H9 (cell line): Measurements from ENCODE around the gene MRPL53. TPM values are rescaled to one million over a fixed set of nuclear protein-coding genes. Genes with fewer than 3 reads are reported as not detected.

Source experiments
- DNase-seq: peaks from one replicate; pipeline ENCODE4 v3.0.0-alpha.2; 2017
- H2AFZ ChIP-seq: one replicate; pipeline ENCODE4 v1.6.1; 2013; ENCODE audit warnings: mild to moderate bottlenecking, low read length, control low read depth, moderate library complexity
- H2AK5ac ChIP-seq: 2 replicates; pipeline ENCODE4 v1.6.1; 2013; ENCODE audit warnings: low read length, control low read depth, mixed read lengths; ENCODE audit not compliant: insufficient read length
- H2BK120ac ChIP-seq: one replicate; pipeline ENCODE4 v1.6.1; 2013; ENCODE audit warnings: low read depth, mild to moderate bottlenecking, low read length, control low read depth, inconsistent platforms; ENCODE audit not compliant: poor library complexity, severe bottlenecking
- H2BK12ac ChIP-seq: 2 replicates; pipeline ENCODE4 v1.6.1; 2013; ENCODE audit warnings: low read length, control low read depth, mixed read lengths, low read depth; ENCODE audit not compliant: insufficient read length
- H2BK15ac ChIP-seq: 2 replicates; pipeline ENCODE4 v1.6.1; 2013; ENCODE audit warnings: low read depth, low read length, control low read depth
- H2BK20ac ChIP-seq: one replicate; pipeline ENCODE4 v1.6.1; 2013; ENCODE audit warnings: low read depth, mild to moderate bottlenecking, low read length, control low read depth, inconsistent platforms; ENCODE audit not compliant: poor library complexity, severe bottlenecking
- H2BK5ac ChIP-seq: 2 replicates; pipeline ENCODE4 v1.6.1; 2013; ENCODE audit warnings: low read length, control low read depth, mixed read lengths; ENCODE audit not compliant: insufficient read length
- H3K14ac ChIP-seq: 2 replicates; pipeline ENCODE4 v1.6.1; 2013; ENCODE audit warnings: low read length, control low read depth; ENCODE audit not compliant: insufficient read depth
- H3K18ac ChIP-seq: 2 replicates; pipeline ENCODE4 v1.6.1; 2013; ENCODE audit warnings: low read depth, mild to moderate bottlenecking, mixed read lengths, low read length, control low read depth; ENCODE audit not compliant: insufficient read length
- H3K23ac ChIP-seq: 2 replicates; pipeline ENCODE4 v1.6.1; 2013; ENCODE audit warnings: low read length, control low read depth, mixed read lengths, low read depth; ENCODE audit not compliant: insufficient read length
- H3K23me2 ChIP-seq: 2 replicates; pipeline ENCODE4 v1.6.1; 2013; ENCODE audit warnings: low read depth, mild to moderate bottlenecking, mixed read lengths, low read length, control low read depth; ENCODE audit not compliant: insufficient read length, poor library complexity, severe bottlenecking
- H3K27ac ChIP-seq: 2 replicates; pipeline ENCODE4 v1.5.1; 2013; ENCODE audit warnings: low read length, control low read depth, mixed read lengths, low read depth; ENCODE audit not compliant: insufficient read length
- H3K27me3 ChIP-seq: 2 replicates; pipeline ENCODE4 v1.6.1; 2013; ENCODE audit warnings: low read length, control low read depth, inconsistent platforms; ENCODE audit not compliant: insufficient read depth
- H3K4ac ChIP-seq: 2 replicates; pipeline ENCODE4 v1.6.1; 2013; ENCODE audit warnings: low read depth, mild to moderate bottlenecking, control low read depth, inconsistent platforms, low read length, moderate library complexity
- H3K4me1 ChIP-seq: 2 replicates; pipeline ENCODE4 v1.6.1; 2013; ENCODE audit warnings: low read length, control low read depth, inconsistent platforms; ENCODE audit not compliant: insufficient read depth
- H3K4me2 ChIP-seq: 2 replicates; pipeline ENCODE4 v1.6.1; 2013; ENCODE audit warnings: low read length, control low read depth, mixed read lengths; ENCODE audit not compliant: insufficient read length, insufficient read depth
- H3K56ac ChIP-seq: 2 replicates; pipeline ENCODE4 v1.6.1; 2013; ENCODE audit warnings: low read depth, mild to moderate bottlenecking, mixed read lengths, low read length, control low read depth; ENCODE audit not compliant: insufficient read length
- H3K79me1 ChIP-seq: 2 replicates; pipeline ENCODE4 v1.6.1; 2013; ENCODE audit warnings: low read depth, mild to moderate bottlenecking, moderate library complexity, low read length, control low read depth, inconsistent platforms; ENCODE audit not compliant: insufficient read depth, poor library complexity, severe bottlenecking
- H3K79me2 ChIP-seq: 2 replicates; pipeline ENCODE4 v1.6.1; 2013; ENCODE audit warnings: low read length, control low read depth, inconsistent platforms; ENCODE audit not compliant: insufficient read depth
- H3K9ac ChIP-seq: 2 replicates; pipeline ENCODE4 v1.6.1; 2013; ENCODE audit warnings: low read length, control low read depth, mixed read lengths; ENCODE audit not compliant: insufficient read length; ENCODE audit errors: extremely low read depth
- H3K9me3 ChIP-seq: one replicate; pipeline ENCODE4 v1.6.1; 2013; ENCODE audit warnings: low read depth, low read length, inconsistent platforms; ENCODE audit not compliant: control insufficient read depth
- H3T11ph ChIP-seq: one replicate; pipeline ENCODE4 v1.6.1; 2013; ENCODE audit warnings: mild to moderate bottlenecking, low read length, control low read depth, inconsistent platforms
- H4K20me1 ChIP-seq: one replicate; pipeline ENCODE4 v1.6.1; 2013; ENCODE audit not compliant: control insufficient read depth, insufficient read length, insufficient read depth
- H4K5ac ChIP-seq: 2 replicates; pipeline ENCODE4 v1.6.1; 2013; ENCODE audit warnings: low read depth, mild to moderate bottlenecking, mixed read lengths, low read length, control low read depth; ENCODE audit not compliant: insufficient read length
- H4K8ac ChIP-seq: replicated peaks from 2 replicates; pipeline ENCODE4 v1.6.1; 2013; ENCODE audit warnings: low read length, control low read depth, mixed read lengths, low read depth; ENCODE audit not compliant: insufficient read length
- H4K91ac ChIP-seq: 2 replicates; pipeline ENCODE4 v1.6.1; 2013; ENCODE audit warnings: low read depth, mild to moderate bottlenecking, moderate library complexity, mixed read lengths, low read length, control low read depth; ENCODE audit not compliant: insufficient read length
- H3K27ac Mint-ChIP-seq, 3 experiments: 2 replicates in 2 of 3; 3 replicates in 1 of 3; pipeline ENCODE4 v1.8.0; 2020 to 2021; ENCODE audit warnings: mixed read lengths in 3 of 3, mild to moderate bottlenecking in 1 of 3, moderate library complexity in 1 of 3
- H3K27me3 Mint-ChIP-seq: 2 replicates; pipeline ENCODE4 v1.8.0; 2021; ENCODE audit warnings: low read depth, mild to moderate bottlenecking, moderate library complexity, mixed read lengths
- H3K36me3 Mint-ChIP-seq, 3 experiments: 2 replicates in 2 of 3; 3 replicates in 1 of 3; pipeline ENCODE4 v1.8.0; 2020 to 2021; ENCODE audit warnings: low read depth in 3 of 3, mixed read lengths in 3 of 3; ENCODE audit not compliant: insufficient read depth in 1 of 3
- H3K4me1 Mint-ChIP-seq, 2 experiments: 2 replicates each; pipeline ENCODE4 v1.8.0; 2020; ENCODE audit warnings: mixed read lengths in 2 of 2
- H3K4me3 Mint-ChIP-seq, 2 experiments: 2 replicates in 1 of 2; 3 replicates in 1 of 2; pipeline ENCODE4 v1.8.0; 2020 to 2021; ENCODE audit warnings: mild to moderate bottlenecking in 2 of 2, mixed read lengths in 2 of 2, moderate library complexity in 1 of 2
- H3K9me3 Mint-ChIP-seq, 2 experiments: 2 replicates in 1 of 2; 3 replicates in 1 of 2; pipeline ENCODE4 v1.8.0; 2020; ENCODE audit warnings: mild to moderate bottlenecking in 2 of 2, mixed read lengths in 2 of 2, moderate library complexity in 1 of 2
- CTCF ChIP-seq: fragments of 200-600 bp; sonication (generic); conservative IDR thresholded peaks from 3 replicates; pipeline ENCODE4 v1.8.0; 2021; ENCODE audit warnings: antibody characterized with exemption, mild to moderate bottlenecking
- WGBS: extraction: QIAGEN DNeasy Blood & Tissue Kit; methylation state at CpG from one replicate; pipeline ENCODE4 v1.1.7; 2013; ENCODE audit warnings: missing lambda C conversion rate, low lambda C conversion rate, mixed read lengths; ENCODE audit not compliant: insufficient read length; ENCODE audit errors: extremely low coverage; 5-methylcytosine and 5-hydroxymethylcytosine counted together
- total RNA-seq: library from RNA; stranded (reverse); gene quantifications from 2 replicates; pipeline ENCODE4 v1.2.1, GENCODE V29; 2021

Gene MRPL53
- total RNA-seq, 1 experiment from 2014 or later, result 59.5 TPM

DNA sequence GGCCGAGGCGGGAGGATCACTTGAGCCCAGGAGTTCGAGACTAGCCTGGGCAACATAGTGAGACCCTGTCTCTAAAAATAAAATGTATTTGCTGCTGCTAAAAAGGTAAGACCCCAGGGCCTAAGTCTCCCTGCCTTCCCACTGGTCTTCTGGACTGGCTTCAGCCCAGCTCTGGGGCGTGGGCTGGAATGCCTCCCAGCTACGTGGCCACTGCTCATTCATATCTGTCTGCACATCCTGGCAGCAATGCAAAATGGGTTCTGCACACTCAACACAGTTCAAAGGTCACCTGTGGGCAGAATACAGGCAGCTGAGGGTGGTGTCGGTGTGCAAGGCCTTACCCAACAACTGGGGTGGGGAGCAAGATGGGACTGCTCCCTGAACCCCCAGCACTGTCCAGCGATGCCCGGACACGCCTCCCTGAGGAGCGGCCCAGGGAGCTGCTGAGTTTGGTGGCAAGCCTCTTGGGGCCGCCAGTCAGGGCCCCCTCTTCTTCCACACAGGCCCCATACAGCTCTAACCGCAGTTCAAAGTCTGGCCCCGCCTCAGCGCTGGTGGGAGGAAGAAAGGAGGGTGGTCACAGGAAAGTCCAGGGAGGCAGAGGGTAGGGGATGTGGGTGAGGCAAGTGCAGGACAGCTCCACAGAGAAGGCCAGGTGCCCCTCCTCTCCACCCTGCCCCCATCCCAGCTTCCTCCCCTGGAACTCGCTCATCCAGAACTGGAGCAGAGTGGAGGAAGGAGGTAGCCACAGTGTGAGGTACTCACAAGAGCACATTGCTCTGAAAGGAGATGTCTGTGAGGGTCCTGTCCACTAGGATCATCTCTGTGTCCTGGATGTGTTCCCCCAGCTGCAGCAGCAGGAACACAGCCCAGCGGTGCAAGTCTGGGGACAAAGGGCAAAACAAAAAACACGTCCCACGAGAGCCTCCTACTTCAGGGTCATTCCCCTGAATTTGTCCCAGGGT, 42.7 kb downstream of the MRPL53 start:
- H3K4ac ChIP-seq, result no peak overlapping the region
- H4K8ac ChIP-seq, result no peak overlapping the region
- Mint-ChIP-seq H3K9me3 (no peaks in the 10 kb centered on the region; a peak in 1 of 5 replicates), H3K36me3 (peaks cover 42 to 91% (median 79%) of the 10 kb centered on the region in 3 experiments), H3K27ac (no peak overlapping the region; a peak in 1 of 7 replicates), H3K4me3 (no peak overlapping the region), H3K27me3 (no peaks in the 10 kb centered on the region; the same call in 1 of the 2 replicates), H3K4me1 (peaks cover 0 to 3% of the 10 kb centered on the region in 2 experiments; a peak in 1 of 4 replicates)
- no peaks in the 10 kb centered on the region for H3K23me2 ChIP-seq
- H3K4me2 ChIP-seq, result no peak overlapping the region
- no peak overlapping the region for H4K91ac ChIP-seq
- H3K18ac ChIP-seq, result no peak overlapping the region
- H3K4me1 ChIP-seq, result no peaks in the 10 kb centered on the region
- no CpG with 5 or more reads among the region's 18 CpGs for WGBS
- no peak overlapping the region for H3T11ph ChIP-seq
- no peak overlapping the region for H2BK120ac ChIP-seq
- no peak overlapping the region for H2BK5ac ChIP-seq
- no peak overlapping the region for H3K27ac ChIP-seq
- no peak overlapping the region for H3K9ac ChIP-seq
- H3K56ac ChIP-seq, result no peak overlapping the region
- H2BK20ac ChIP-seq, result no peak overlapping the region
- H2BK15ac ChIP-seq, result no peak overlapping the region
- no peaks in the 10 kb centered on the region for H3K79me1 ChIP-seq
- H2AK5ac ChIP-seq, result no peak overlapping the region
- no peaks in the 10 kb centered on the region for H4K20me1 ChIP-seq
- H2AFZ ChIP-seq, result no peak overlapping the region
- no peaks in the 10 kb centered on the region for H3K79me2 ChIP-seq
- no peak overlapping the region; the same call in 1 of the 2 replicates for H3K14ac ChIP-seq
- no peak overlapping the region for H3K23ac ChIP-seq
- no peak for DNase-seq
- no peak overlapping the region for H2BK12ac ChIP-seq
- no peaks in the 10 kb centered on the region for H3K9me3 ChIP-seq
- no peaks in the 10 kb centered on the region for H3K27me3 ChIP-seq
- TF ChIP-seq CTCF, result no peak
- no peak overlapping the region for H4K5ac ChIP-seq
